A549 (cell line): Measurements from ENCODE around the gene NYAP2. TPM values are rescaled to one million over a fixed set of nuclear protein-coding genes. Genes with fewer than 3 reads are reported as not detected.

Source experiments
- ATAC-seq, 2 experiments: fragments of 200-7000 bp in 1 of 2; fragments of >200 bp in 1 of 2; cut with Nextera tagmentation in 1 of 2; cut with Tn5 transposase in 1 of 2; 3 replicates each; pipeline versions ENCODE4 v1.8.0 to v1.9.1; 2018 to 2020; ENCODE audit warnings: mild to moderate bottlenecking in 1 of 2, moderate library complexity in 1 of 2
- CTCF ChIA-PET: fragments of 300-600 bp; sonication (Branson Sonifier 250); formaldehyde crosslinking; extraction: SDS; loops from one replicate; lab custom pipeline; 2021; ENCODE audit warnings: antibody characterized with exemption, inconsistent platforms; lab: Yijun Ruan, JAX
- POLR2A ChIA-PET: fragments of 350-600 bp; formaldehyde crosslinking; extraction: SDS; loops from one replicate; lab custom pipeline; 2021; ENCODE audit warnings: antibody characterized with exemption, inconsistent platforms; lab: Yijun Ruan, JAX
- DNase-seq, 2 experiments: peaks; one replicate each; pipeline versions ENCODE4 v3.0.0 to v3.0.0-alpha.2; 2011 to 2016; ENCODE audit warnings: low read depth in 1 of 2, low spot score in 1 of 2
- FAIRE-seq: peaks from 2 replicates; lab custom pipeline; 2011; peaks lifted over from hg19 to GRCh38; lab: Jason Lieb, UNC
- H3K27ac ChIP-seq, 2 experiments: fragments of >200 bp; sonication (Bioruptor Twin); formaldehyde crosslinking; 3 replicates each; pipeline ENCODE4 v1.5.1; 2016 to 2017
- H3K4me1 ChIP-seq: fragments of >200 bp; sonication (Bioruptor Twin); formaldehyde crosslinking; 3 replicates; pipeline ENCODE4 v1.6.1; 2016
- H3K4me2 ChIP-seq: fragments of >200 bp; sonication (Bioruptor Twin); formaldehyde crosslinking; 3 replicates; pipeline ENCODE4 v1.6.1; 2016
- H3K4me3 ChIP-seq: fragments of >200 bp; sonication (Bioruptor Twin); formaldehyde crosslinking; 3 replicates; pipeline ENCODE4 v1.5.1; 2016
- H3K9me3 ChIP-seq: fragments of >200 bp; sonication (Bioruptor Twin); formaldehyde crosslinking; 3 replicates; pipeline ENCODE4 v1.6.1; 2016
- CBX2 ChIP-seq: fragments of 200-600 bp; sonication (generic); IDR thresholded peaks from 2 replicates; pipeline ENCODE4 v1.6.1; 2016; ENCODE audit warnings: low read depth, mild to moderate bottlenecking, borderline replicate concordance
- CEBPB ChIP-seq, 2 experiments: fragments of >200 bp in 1 of 2; sonication (Bioruptor Twin) in 1 of 2; formaldehyde crosslinking in 1 of 2; IDR thresholded peaks; 2 replicates each; pipeline ENCODE4 v1.6.1; 2012 to 2016
- EHF ChIP-seq: fragments of 250-450 bp; sonication (Bioruptor Pico); IDR thresholded peaks from 2 replicates; pipeline ENCODE4 v1.5.0; 2020; ENCODE audit warnings: mild to moderate bottlenecking
- EHMT2 ChIP-seq: fragments of 200-600 bp; sonication (generic); IDR thresholded peaks from 2 replicates; pipeline ENCODE4 v1.6.1; 2016; ENCODE audit warnings: antibody characterized with exemption, low read depth, mild to moderate bottlenecking, moderate library complexity
- FOSB ChIP-seq: fragments of 250-450 bp; sonication (Bioruptor Pico); IDR thresholded peaks from 2 replicates; pipeline ENCODE4 v1.5.0; 2020; ENCODE audit warnings: mild to moderate bottlenecking, moderate library complexity
- FOSL2 ChIP-seq, 2 experiments: fragments of 450-650 bp in 1 of 2; fragments of >200 bp in 1 of 2; sonication (Bioruptor Twin) in 1 of 2; formaldehyde crosslinking; IDR thresholded peaks; 2 replicates each; pipeline versions ENCODE4 v1.5.0 to v1.6.1; 2016 to 2020; ENCODE audit warnings: mild to moderate bottlenecking in 1 of 2, moderate library complexity in 1 of 2
- FOXS1 ChIP-seq: fragments of 250-450 bp; sonication (Bioruptor Pico); IDR thresholded peaks from 2 replicates; pipeline ENCODE4 v1.5.0; 2020; ENCODE audit warnings: mild to moderate bottlenecking, moderate library complexity
- GATA3 ChIP-seq: IDR thresholded peaks from 2 replicates; pipeline ENCODE4 v1.6.1; 2012; ENCODE audit warnings: borderline replicate concordance
- HES2 ChIP-seq: fragments of >200 bp; sonication (Bioruptor Twin); formaldehyde crosslinking; IDR thresholded peaks from 2 replicates; pipeline ENCODE4 v1.6.1; 2016
- HOXB13 ChIP-seq: fragments of 250-450 bp; sonication (Bioruptor Pico); IDR thresholded peaks from 2 replicates; pipeline ENCODE4 v1.5.0; 2020; ENCODE audit warnings: low read depth, mild to moderate bottlenecking, moderate library complexity
- HOXB5 ChIP-seq: fragments of 250-450 bp; sonication (Bioruptor Pico); IDR thresholded peaks from 2 replicates; pipeline ENCODE4 v1.5.0; 2020; ENCODE audit warnings: mild to moderate bottlenecking, moderate library complexity
- JUNB ChIP-seq: fragments of >200 bp; sonication (Bioruptor Twin); formaldehyde crosslinking; IDR thresholded peaks from 2 replicates; pipeline ENCODE4 v1.6.1; 2016
- KDM5A ChIP-seq: fragments of 200-600 bp; sonication (generic); IDR thresholded peaks from 2 replicates; pipeline ENCODE4 v1.6.1; 2016; ENCODE audit warnings: antibody characterized with exemption, mild to moderate bottlenecking
- MAFK ChIP-seq: fragments of 450-650 bp; IDR thresholded peaks from 2 replicates; pipeline ENCODE4 v1.6.1; 2014; ENCODE audit not compliant: partially characterized antibody
- MAZ ChIP-seq: fragments of 150-350 bp; IDR thresholded peaks from 2 replicates; pipeline ENCODE4 v1.6.1; 2014; ENCODE audit warnings: antibody characterized with exemption, low read depth, low read length, borderline replicate concordance
- NR3C1 ChIP-seq: fragments of >200 bp; sonication (Bioruptor Twin); formaldehyde crosslinking; IDR thresholded peaks from 3 replicates; pipeline ENCODE4 v1.6.1; 2017
- PBX3 ChIP-seq: IDR thresholded peaks from 2 replicates; pipeline ENCODE4 v1.6.1; 2012
- POLR2A ChIP-seq: IDR thresholded peaks from 2 replicates; pipeline ENCODE4 v1.6.1; 2012; ENCODE audit warnings: mild to moderate bottlenecking, low read length
- RAD21 ChIP-seq, 2 experiments: fragments of >200 bp in 1 of 2; sonication (Bioruptor Twin) in 1 of 2; formaldehyde crosslinking in 1 of 2; IDR thresholded peaks in 1 of 2; conservative IDR thresholded peaks in 1 of 2; 2 replicates in 1 of 2; 3 replicates in 1 of 2; pipeline ENCODE4 v1.6.1; 2012 to 2018; ENCODE audit warnings: inconsistent platforms in 1 of 2
- RARB ChIP-seq: fragments of 250-450 bp; sonication (Bioruptor Pico); IDR thresholded peaks from 2 replicates; pipeline ENCODE4 v1.8.0; 2021; ENCODE audit warnings: mild to moderate bottlenecking, moderate library complexity
- RCOR1 ChIP-seq: fragments of 150-350 bp; IDR thresholded peaks from 2 replicates; pipeline ENCODE4 v1.6.1; 2014; ENCODE audit warnings: antibody characterized with exemption, low read length, low read depth
- RNF2 ChIP-seq: fragments of 200-600 bp; sonication (generic); IDR thresholded peaks from 2 replicates; pipeline ENCODE4 v1.6.1; 2016; ENCODE audit warnings: low read depth, mild to moderate bottlenecking, antibody characterized with exemption, moderate library complexity, borderline replicate concordance
- SREBF2 ChIP-seq: fragments of 450-650 bp; IDR thresholded peaks from 2 replicates; pipeline ENCODE4 v1.6.1; 2014; ENCODE audit warnings: mild to moderate bottlenecking, moderate library complexity
- TFCP2L1 ChIP-seq: fragments of 250-450 bp; sonication (Bioruptor Pico); IDR thresholded peaks from 2 replicates; pipeline ENCODE4 v1.5.0; 2021; ENCODE audit warnings: mild to moderate bottlenecking
- TP53 ChIP-seq: fragments of 250-450 bp; sonication (Bioruptor Pico); IDR thresholded peaks from 2 replicates; pipeline ENCODE4 v1.5.0; 2021; ENCODE audit warnings: mild to moderate bottlenecking, moderate library complexity
- ZC3H11A ChIP-seq: fragments of 450-650 bp; IDR thresholded peaks from 2 replicates; pipeline ENCODE4 v1.6.1; 2014; ENCODE audit warnings: antibody characterized with exemption, mild to moderate bottlenecking
- ZSCAN20 ChIP-seq: fragments of 250-450 bp; sonication (Bioruptor Pico); IDR thresholded peaks from 2 replicates; pipeline ENCODE4 v1.8.0; 2022; ENCODE audit warnings: mild to moderate bottlenecking, moderate library complexity
- WGBS: methylation state at CpG from one replicate; pipeline ENCODE4 v1.1.6; 2017; ENCODE audit errors: missing lambda C conversion rate; 5-methylcytosine and 5-hydroxymethylcytosine counted together
- polyA plus RNA-seq, 4 experiments: library from polyadenylated mRNA; depleted of rRNA in 3 of 4; stranded (reverse); fragments of >200 nt; fragmentation: RNase III in 1 of 4; extraction: RNeasy Plus Mini Kit Qiagen cat#74134 plus additional on column Dnase treatment in 1 of 4; gene quantifications; 2 replicates in 3 of 4; 3 replicates in 1 of 4; pipeline ENCODE4 v1.2.3, GENCODE V29; 2011 to 2017
- TF ChIP-seq, protein P1 (sequence below): fragments of 250-450 bp; sonication (Bioruptor Pico); IDR thresholded peaks from 2 replicates; pipeline ENCODE4 v1.5.0; 2021; ENCODE audit warnings: mild to moderate bottlenecking, moderate library complexity, borderline replicate concordance

The NYAP2 gene
- polyA plus RNA-seq, 2 of the 4 experiments (the other 2 are of a cell fraction): 0.01 TPM; not detected in 1

DNA sequence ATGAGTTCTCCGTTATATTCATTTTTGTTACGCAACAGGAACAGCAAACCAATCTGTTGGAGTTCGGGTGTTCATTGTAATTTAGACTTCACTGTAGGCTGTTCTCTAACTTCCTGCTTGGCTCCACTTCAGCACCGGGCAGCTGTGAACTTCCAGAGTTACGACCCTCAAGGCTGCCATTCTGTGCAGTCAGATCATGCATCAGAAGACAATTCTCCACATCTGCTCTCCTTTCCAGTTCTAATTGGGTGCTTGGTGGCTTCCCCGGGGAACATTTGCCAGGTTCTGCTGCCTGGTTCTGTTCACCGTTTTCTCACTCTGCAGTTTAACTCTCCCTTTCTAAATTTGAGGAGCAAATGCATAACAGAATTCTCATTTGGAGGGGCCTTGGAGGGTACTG is 237.7 kb downstream of the NYAP2 start (continued):
- no peak for TF ChIP-seq RNF2
- TF ChIP-seq TFCP2L1: no peak
- TF ChIP-seq PBX3: no peak
- no peak for TF ChIP-seq MAFK
- TF ChIP-seq CEBPB (IDR thresholded peaks at IDR 0.05): no peak

GRCh38 chr2:225640550-225640949 is 241.0 kb downstream of the NYAP2 start:
- Histone ChIP-seq H3K4me1 (no peaks in the 10 kb centered on the region), H3K4me3 (no peak overlapping the region), H3K4me2 (no peak overlapping the region), H3K27ac (no peak overlapping the region), H3K9me3 (peaks cover 4% of the 10 kb centered on the region; the same call in 2 of the 3 replicates)
- CTCF ChIA-PET: no interaction called here
- FAIRE-seq (no peak), DNase-seq (no peak), ATAC-seq (no peak)
- WGBS: 65% methylated on average over 3 of the region's 3 CpGs
- TF ChIP-seq ZSCAN20 (no peak), MAFK (peak; percentile 85), RCOR1 (no peak)
- POLR2A ChIA-PET: no interaction called here

- no peak overlapping the region for H3K4me2 ChIP-seq
- no peak for ATAC-seq
- WGBS: 32% methylated on average over 4 of the region's 4 CpGs
- no peak for DNase-seq
- H3K4me1 ChIP-seq: no peaks in the 10 kb centered on the region
- no peak overlapping the region for H3K4me3 ChIP-seq
- POLR2A ChIA-PET: no interaction called here
- FAIRE-seq: no peak
- CTCF ChIA-PET: interaction anchor here (0.6 to 4.9 kb wide), 4 partner anchors 11 to 851 kb away, joined by 3 to 34 read pairs (median 4); no protein-coding TSS in a partner anchor
- peaks cover 4% of the 10 kb centered on the region; the same call in 2 of the 3 replicates for H3K9me3 ChIP-seq
- H3K27ac ChIP-seq: no peak overlapping the region
- TF ChIP-seq RAD21 (conservative IDR thresholded peaks at IDR 0.05 in 1 of 2, IDR thresholded peaks at IDR 0.05 in 1 of 2) (0 out of 5 replicates have a peak, but pooled peaks have one; percentile 11 to 13), POLR2A (no peak)
These were observed 249.8 kb downstream of the NYAP2 start for GRCh38 chr2:225649274-225649673.

GRCh38 chr2:225650041-225650440 is 250.5 kb downstream of the NYAP2 start:
- H3K4me1 ChIP-seq: no peaks in the 10 kb centered on the region
- ChIA-PET POLR2A (no interaction called here), CTCF (interaction anchor here (4.9 kb wide), 1 partner anchor 10 kb away, joined by 34 read pairs; no protein-coding TSS in a partner anchor)
- H3K9me3 ChIP-seq: peaks cover 1% of the 10 kb centered on the region; the same call in 1 of the 3 replicates
- no peak overlapping the region for H3K4me3 ChIP-seq
- FAIRE-seq (no peak), ATAC-seq (no peak), DNase-seq (no peak)
- H3K27ac ChIP-seq: no peak overlapping the region
- TF ChIP-seq HOXB5 (CRISPR knock-in tag) (no peak), KDM5A (no peak), PBX3 (no peak), MAZ (no peak), HOXB13 (no peak), FOSL2 (IDR thresholded peaks at IDR 0.05) (no peak), FOSL2 (CRISPR knock-in tag; IDR thresholded peaks at IDR 0.05) (no peak), GATA3 (no peak), SREBF2 (no peak), FOXS1 (no peak), TP53 (CRISPR knock-in tag) (no peak), HES2 (no peak), EHMT2 (no peak), CBX2 (no peak), JUNB (no peak), FOSB (CRISPR knock-in tag) (no peak), RARB (CRISPR knock-in tag) (no peak), EHF (CRISPR knock-in tag) (no peak), ZC3H11A (no peak), NR3C1 (no peak)
- TF ChIP-seq, protein P1, sequence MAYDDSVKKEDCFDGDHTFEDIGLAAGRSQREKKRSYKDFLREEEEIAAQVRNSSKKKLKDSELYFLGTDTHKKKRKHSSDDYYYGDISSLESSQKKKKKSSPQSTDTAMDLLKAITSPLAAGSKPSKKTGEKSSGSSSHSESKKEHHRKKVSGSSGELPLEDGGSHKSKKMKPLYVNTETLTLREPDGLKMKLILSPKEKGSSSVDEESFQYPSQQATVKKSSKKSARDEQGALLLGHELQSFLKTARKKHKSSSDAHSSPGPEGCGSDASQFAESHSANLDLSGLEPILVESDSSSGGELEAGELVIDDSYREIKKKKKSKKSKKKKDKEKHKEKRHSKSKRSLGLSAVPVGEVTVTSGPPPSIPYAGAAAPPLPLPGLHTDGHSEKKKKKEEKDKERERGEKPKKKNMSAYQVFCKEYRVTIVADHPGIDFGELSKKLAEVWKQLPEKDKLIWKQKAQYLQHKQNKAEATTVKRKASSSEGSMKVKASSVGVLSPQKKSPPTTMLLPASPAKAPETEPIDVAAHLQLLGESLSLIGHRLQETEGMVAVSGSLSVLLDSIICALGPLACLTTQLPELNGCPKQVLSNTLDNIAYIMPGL (CRISPR knock-in tag): no peak
- WGBS: 74% methylated on average over 8 of the region's 8 CpGs
- no peak overlapping the region for H3K4me2 ChIP-seq
